ENCODE results near the gene ESR1. TPM values are rescaled to one million over a fixed set of nuclear protein-coding genes. Genes with fewer than 3 reads are reported as not detected.

ESR1 gene
- polyA plus RNA-seq, 1 donor (not counting 4 experiments of a cell fraction or from before 2014, with no cell fraction given) = 0.22 TPM

GRCh38 chr6:152164957-152165356 lies 357.5 kb downstream of the ESR1 start:
- H2AFZ ChIP-seq (ENCODE audit: control insufficient read depth, low read length) = no peak overlapping the region
- H3K4me3 ChIP-seq (ENCODE audit: control insufficient read depth in 2 of 3, extremely low read depth in 1 of 3, insufficient read depth in 2 of 3, low read depth in 1 of 3, low read length in 3 of 3) = no peak overlapping the region
- no peaks in the 10 kb centered on the region for H3K27me3 ChIP-seq (ENCODE audit: control insufficient read depth, extremely low read depth, insufficient read depth, low read length)
- TF ChIP-seq EZH2 (IDR thresholded peaks at IDR 0.05; ENCODE audit: low read length) (no peak), CTCF (optimal IDR thresholded peaks at IDR 0.05 in 1 of 3, IDR thresholded peaks at IDR 0.05 in 1 of 3, conservative IDR thresholded peaks at IDR 0.05 in 1 of 3; ENCODE audit: extremely low read depth in 1 of 3, insufficient read depth in 2 of 3, low read length in 3 of 3) (no peak)
- no peak overlapping the region for H3K9ac ChIP-seq (ENCODE audit: control insufficient read depth, extremely low read depth, insufficient read depth, low read length)
- H3K4me1 ChIP-seq (ENCODE audit: control insufficient read depth, extremely low read depth, insufficient read depth, low read length) = peaks cover 5% of the 10 kb centered on the region
- DNase-seq (ENCODE audit: low read depth, low spot score) (no peak), FAIRE-seq (no peak)
- no peaks in the 10 kb centered on the region for H3K9me3 ChIP-seq (ENCODE audit: control insufficient read depth, low read depth, low read length)
- H3K79me2 ChIP-seq (ENCODE audit: control insufficient read depth, insufficient read depth, low read length) = no peaks in the 10 kb centered on the region
- dilution Hi-C loops (cut with MboI; ENCODE audit: extremely low pct_ligation_motif_present, low sequenced_read_pairs) = no loop called here
- no peak overlapping the region for H3K4me2 ChIP-seq (ENCODE audit: control insufficient read depth, extremely low read depth, insufficient read depth, low read depth, low read length)
- H3K36me3 ChIP-seq (ENCODE audit: control insufficient read depth in 2 of 2, extremely low read depth in 1 of 2, insufficient read depth in 2 of 2, low read length in 2 of 2) = no peaks in the 10 kb centered on the region
- no peak overlapping the region for H3K27ac ChIP-seq (ENCODE audit: control insufficient read depth, insufficient read depth, low read length)
- no peaks in the 10 kb centered on the region for H4K20me1 ChIP-seq (ENCODE audit: control insufficient read depth, extremely low read depth, insufficient read depth, low read length)
- H3K9me1 ChIP-seq (ENCODE audit: control insufficient read depth, extremely low read depth, insufficient read depth, low read length) = no peaks in the 10 kb centered on the region

GRCh38 chr6:152166497-152166896 lies 359.0 kb downstream of the ESR1 start:
- dilution Hi-C loops (cut with MboI; ENCODE audit: extremely low pct_ligation_motif_present, low sequenced_read_pairs) = no loop called here
- Histone ChIP-seq H3K79me2 (ENCODE audit: control insufficient read depth, insufficient read depth, low read length) (no peaks in the 10 kb centered on the region), H4K20me1 (ENCODE audit: control insufficient read depth, extremely low read depth, insufficient read depth, low read length) (no peaks in the 10 kb centered on the region), H3K36me3 (ENCODE audit: control insufficient read depth in 2 of 2, extremely low read depth in 1 of 2, insufficient read depth in 2 of 2, low read length in 2 of 2) (no peaks in the 10 kb centered on the region), H3K4me3 (ENCODE audit: control insufficient read depth in 2 of 3, extremely low read depth in 1 of 3, insufficient read depth in 2 of 3, low read depth in 1 of 3, low read length in 3 of 3) (no peak overlapping the region), H3K9ac (ENCODE audit: control insufficient read depth, extremely low read depth, insufficient read depth, low read length) (no peak overlapping the region), H3K27ac (ENCODE audit: control insufficient read depth, insufficient read depth, low read length) (no peak overlapping the region), H3K9me1 (ENCODE audit: control insufficient read depth, extremely low read depth, insufficient read depth, low read length) (no peaks in the 10 kb centered on the region), H3K4me2 (ENCODE audit: control insufficient read depth, extremely low read depth, insufficient read depth, low read depth, low read length) (no peak overlapping the region), H3K27me3 (ENCODE audit: control insufficient read depth, extremely low read depth, insufficient read depth, low read length) (no peaks in the 10 kb centered on the region), H3K4me1 (ENCODE audit: control insufficient read depth, extremely low read depth, insufficient read depth, low read length) (peaks cover 3% of the 10 kb centered on the region), H2AFZ (ENCODE audit: control insufficient read depth, low read length) (no peak overlapping the region), H3K9me3 (ENCODE audit: control insufficient read depth, low read depth, low read length) (no peaks in the 10 kb centered on the region)
- DNase-seq (ENCODE audit: low read depth, low spot score) (no peak), FAIRE-seq (no peak)
- TF ChIP-seq EZH2 (IDR thresholded peaks at IDR 0.05; ENCODE audit: low read length) = no peak
- no peak for TF ChIP-seq CTCF (optimal IDR thresholded peaks at IDR 0.05 in 1 of 3, IDR thresholded peaks at IDR 0.05 in 1 of 3, conservative IDR thresholded peaks at IDR 0.05 in 1 of 3; ENCODE audit: extremely low read depth in 1 of 3, insufficient read depth in 2 of 3, low read length in 3 of 3)

Data from keratinocyte (primary cell).